Stimulated activated CD4-positive, alpha-beta T cell treated with anti-CD3 and anti-CD28 coated beads, Interleukin-1b, Interleukin-23, amount 100 ng/mL, for 1 hour (primary cell): Measurements from ENCODE around the gene KIF17.
A peak's percentile ranks its signal among the peaks of the same experiment; 100 is the strongest.

Experiments used
- DNase-seq, 2 donors: peaks; one replicate each; pipeline ENCODE4 v3.0.0-alpha.2; 2020; ENCODE audit warnings: low read depth in 2 of 2

KIF17 gene

GRCh38 chr1:20717452-20718342, at the start of gene KIF17:
Gene KIF17, minus strand, starts transcription at chr1:20718007. Its CDS starts 301 bp downstream, at chr1:20717706.
- DNase-seq, result peak in 1 of 2 donors; percentile 21

GRCh38 chr1:20767271-20767670, 49.5 kb upstream of the KIF17 start:
- no peak for DNase-seq

GRCh38 chr1:20763417-20763816, 45.6 kb upstream of the KIF17 start:
- DNase-seq, result no peak

GRCh38 chr1:20760322-20760721, 42.5 kb upstream of the KIF17 start:
- DNase-seq, result no peak

GRCh38 chr1:20753589-20753988, 35.8 kb upstream of the KIF17 start:
- DNase-seq, result no peak

GRCh38 chr1:20751462-20751990, 33.7 kb upstream of the KIF17 start:
- no peak for DNase-seq

- DNase-seq, result no peak
Measured at GRCh38 chr1:20742671-20743070, 24.9 kb upstream of the KIF17 start.

- DNase-seq, result no peak
Measured at GRCh38 chr1:20740781-20741180, 23.0 kb upstream of the KIF17 start.

GRCh38 chr1:20739225-20739624, 21.4 kb upstream of the KIF17 start:
- no peak for DNase-seq

- DNase-seq, result no peak
Measured at GRCh38 chr1:20735581-20736111, 17.8 kb upstream of the KIF17 start.

- no peak for DNase-seq
Measured at GRCh38 chr1:20733360-20733975, 15.7 kb upstream of the KIF17 start.

GRCh38 chr1:20732588-20733359, 15.0 kb upstream of the KIF17 start, which contains the start of gene SH2D5:
Gene SH2D5, minus strand, starts transcription at chr1:20732703. Its CDS starts 4,659 bp downstream, at chr1:20728044.
- peak; percentile 24 to 44 for DNase-seq

GRCh38 chr1:20732071-20732587, 14.3 kb upstream of the KIF17 start:
- DNase-seq, result no peak

- DNase-seq, result no peak
Measured at GRCh38 chr1:20731057-20731991, 13.5 kb upstream of the KIF17 start.

- DNase-seq, result no peak
Measured at GRCh38 chr1:20730690-20731056, 12.9 kb upstream of the KIF17 start.

- DNase-seq, result no peak
Measured at GRCh38 chr1:20729990-20730689, 12.3 kb upstream of the KIF17 start.

GRCh38 chr1:20729155-20729931, 11.5 kb upstream of the KIF17 start:
- DNase-seq, result no peak

GRCh38 chr1:20728371-20729154, 10.8 kb upstream of the KIF17 start:
- no peak for DNase-seq
